H9 (cell line): ENCODE results near the gene GTPBP4. TPM values are rescaled to one million over a fixed set of nuclear protein-coding genes. Genes with fewer than 3 reads are reported as not detected.

Experiments
- DNase-seq: peaks from one replicate; pipeline ENCODE4 v3.0.0-alpha.2; 2017
- H2AFZ ChIP-seq: one replicate; pipeline ENCODE4 v1.6.1; 2013; ENCODE audit warnings: mild to moderate bottlenecking, low read length, control low read depth, moderate library complexity
- H2AK5ac ChIP-seq: 2 replicates; pipeline ENCODE4 v1.6.1; 2013; ENCODE audit warnings: low read length, control low read depth, mixed read lengths; ENCODE audit not compliant: insufficient read length
- H2BK120ac ChIP-seq: one replicate; pipeline ENCODE4 v1.6.1; 2013; ENCODE audit warnings: low read depth, mild to moderate bottlenecking, low read length, control low read depth, inconsistent platforms; ENCODE audit not compliant: poor library complexity, severe bottlenecking
- H2BK12ac ChIP-seq: 2 replicates; pipeline ENCODE4 v1.6.1; 2013; ENCODE audit warnings: low read length, control low read depth, mixed read lengths, low read depth; ENCODE audit not compliant: insufficient read length
- H2BK15ac ChIP-seq: 2 replicates; pipeline ENCODE4 v1.6.1; 2013; ENCODE audit warnings: low read depth, low read length, control low read depth
- H2BK20ac ChIP-seq: one replicate; pipeline ENCODE4 v1.6.1; 2013; ENCODE audit warnings: low read depth, mild to moderate bottlenecking, low read length, control low read depth, inconsistent platforms; ENCODE audit not compliant: poor library complexity, severe bottlenecking
- H2BK5ac ChIP-seq: 2 replicates; pipeline ENCODE4 v1.6.1; 2013; ENCODE audit warnings: low read length, control low read depth, mixed read lengths; ENCODE audit not compliant: insufficient read length
- H3K14ac ChIP-seq: 2 replicates; pipeline ENCODE4 v1.6.1; 2013; ENCODE audit warnings: low read length, control low read depth; ENCODE audit not compliant: insufficient read depth
- H3K18ac ChIP-seq: 2 replicates; pipeline ENCODE4 v1.6.1; 2013; ENCODE audit warnings: low read depth, mild to moderate bottlenecking, mixed read lengths, low read length, control low read depth; ENCODE audit not compliant: insufficient read length
- H3K23ac ChIP-seq: 2 replicates; pipeline ENCODE4 v1.6.1; 2013; ENCODE audit warnings: low read length, control low read depth, mixed read lengths, low read depth; ENCODE audit not compliant: insufficient read length
- H3K23me2 ChIP-seq: 2 replicates; pipeline ENCODE4 v1.6.1; 2013; ENCODE audit warnings: low read depth, mild to moderate bottlenecking, mixed read lengths, low read length, control low read depth; ENCODE audit not compliant: insufficient read length, poor library complexity, severe bottlenecking
- H3K27ac ChIP-seq: 2 replicates; pipeline ENCODE4 v1.5.1; 2013; ENCODE audit warnings: low read length, control low read depth, mixed read lengths, low read depth; ENCODE audit not compliant: insufficient read length
- H3K27me3 ChIP-seq: 2 replicates; pipeline ENCODE4 v1.6.1; 2013; ENCODE audit warnings: low read length, control low read depth, inconsistent platforms; ENCODE audit not compliant: insufficient read depth
- H3K4ac ChIP-seq: 2 replicates; pipeline ENCODE4 v1.6.1; 2013; ENCODE audit warnings: low read depth, mild to moderate bottlenecking, control low read depth, inconsistent platforms, low read length, moderate library complexity
- H3K4me1 ChIP-seq: 2 replicates; pipeline ENCODE4 v1.6.1; 2013; ENCODE audit warnings: low read length, control low read depth, inconsistent platforms; ENCODE audit not compliant: insufficient read depth
- H3K4me2 ChIP-seq: 2 replicates; pipeline ENCODE4 v1.6.1; 2013; ENCODE audit warnings: low read length, control low read depth, mixed read lengths; ENCODE audit not compliant: insufficient read length, insufficient read depth
- H3K56ac ChIP-seq: 2 replicates; pipeline ENCODE4 v1.6.1; 2013; ENCODE audit warnings: low read depth, mild to moderate bottlenecking, mixed read lengths, low read length, control low read depth; ENCODE audit not compliant: insufficient read length
- H3K79me1 ChIP-seq: 2 replicates; pipeline ENCODE4 v1.6.1; 2013; ENCODE audit warnings: low read depth, mild to moderate bottlenecking, moderate library complexity, low read length, control low read depth, inconsistent platforms; ENCODE audit not compliant: insufficient read depth, poor library complexity, severe bottlenecking
- H3K79me2 ChIP-seq: 2 replicates; pipeline ENCODE4 v1.6.1; 2013; ENCODE audit warnings: low read length, control low read depth, inconsistent platforms; ENCODE audit not compliant: insufficient read depth
- H3K9ac ChIP-seq: 2 replicates; pipeline ENCODE4 v1.6.1; 2013; ENCODE audit warnings: low read length, control low read depth, mixed read lengths; ENCODE audit not compliant: insufficient read length; ENCODE audit errors: extremely low read depth
- H3K9me3 ChIP-seq: one replicate; pipeline ENCODE4 v1.6.1; 2013; ENCODE audit warnings: low read depth, low read length, inconsistent platforms; ENCODE audit not compliant: control insufficient read depth
- H3T11ph ChIP-seq: one replicate; pipeline ENCODE4 v1.6.1; 2013; ENCODE audit warnings: mild to moderate bottlenecking, low read length, control low read depth, inconsistent platforms
- H4K20me1 ChIP-seq: one replicate; pipeline ENCODE4 v1.6.1; 2013; ENCODE audit not compliant: control insufficient read depth, insufficient read length, insufficient read depth
- H4K5ac ChIP-seq: 2 replicates; pipeline ENCODE4 v1.6.1; 2013; ENCODE audit warnings: low read depth, mild to moderate bottlenecking, mixed read lengths, low read length, control low read depth; ENCODE audit not compliant: insufficient read length
- H4K8ac ChIP-seq: replicated peaks from 2 replicates; pipeline ENCODE4 v1.6.1; 2013; ENCODE audit warnings: low read length, control low read depth, mixed read lengths, low read depth; ENCODE audit not compliant: insufficient read length
- H4K91ac ChIP-seq: 2 replicates; pipeline ENCODE4 v1.6.1; 2013; ENCODE audit warnings: low read depth, mild to moderate bottlenecking, moderate library complexity, mixed read lengths, low read length, control low read depth; ENCODE audit not compliant: insufficient read length
- H3K27ac Mint-ChIP-seq, 3 experiments: 2 replicates in 2 of 3; 3 replicates in 1 of 3; pipeline ENCODE4 v1.8.0; 2020 to 2021; ENCODE audit warnings: mixed read lengths in 3 of 3, mild to moderate bottlenecking in 1 of 3, moderate library complexity in 1 of 3
- H3K27me3 Mint-ChIP-seq: 2 replicates; pipeline ENCODE4 v1.8.0; 2021; ENCODE audit warnings: low read depth, mild to moderate bottlenecking, moderate library complexity, mixed read lengths
- H3K36me3 Mint-ChIP-seq, 3 experiments: 2 replicates in 2 of 3; 3 replicates in 1 of 3; pipeline ENCODE4 v1.8.0; 2020 to 2021; ENCODE audit warnings: low read depth in 3 of 3, mixed read lengths in 3 of 3; ENCODE audit not compliant: insufficient read depth in 1 of 3
- H3K4me1 Mint-ChIP-seq, 2 experiments: 2 replicates each; pipeline ENCODE4 v1.8.0; 2020; ENCODE audit warnings: mixed read lengths in 2 of 2
- H3K4me3 Mint-ChIP-seq, 2 experiments: 2 replicates in 1 of 2; 3 replicates in 1 of 2; pipeline ENCODE4 v1.8.0; 2020 to 2021; ENCODE audit warnings: mild to moderate bottlenecking in 2 of 2, mixed read lengths in 2 of 2, moderate library complexity in 1 of 2
- H3K9me3 Mint-ChIP-seq, 2 experiments: 2 replicates in 1 of 2; 3 replicates in 1 of 2; pipeline ENCODE4 v1.8.0; 2020; ENCODE audit warnings: mild to moderate bottlenecking in 2 of 2, mixed read lengths in 2 of 2, moderate library complexity in 1 of 2
- total RNA-seq: library from RNA; stranded (reverse); gene quantifications from 2 replicates; pipeline ENCODE4 v1.2.1, GENCODE V29; 2021
- TF ChIP-seq, protein P1 (sequence below): fragments of 200-600 bp; sonication (generic); conservative IDR thresholded peaks from 3 replicates; pipeline ENCODE4 v1.8.0; 2021; ENCODE audit warnings: antibody characterized with exemption, mild to moderate bottlenecking

The GTPBP4 gene
- total RNA-seq, 1 experiment from 2014 or later, result 134 TPM

DNA sequence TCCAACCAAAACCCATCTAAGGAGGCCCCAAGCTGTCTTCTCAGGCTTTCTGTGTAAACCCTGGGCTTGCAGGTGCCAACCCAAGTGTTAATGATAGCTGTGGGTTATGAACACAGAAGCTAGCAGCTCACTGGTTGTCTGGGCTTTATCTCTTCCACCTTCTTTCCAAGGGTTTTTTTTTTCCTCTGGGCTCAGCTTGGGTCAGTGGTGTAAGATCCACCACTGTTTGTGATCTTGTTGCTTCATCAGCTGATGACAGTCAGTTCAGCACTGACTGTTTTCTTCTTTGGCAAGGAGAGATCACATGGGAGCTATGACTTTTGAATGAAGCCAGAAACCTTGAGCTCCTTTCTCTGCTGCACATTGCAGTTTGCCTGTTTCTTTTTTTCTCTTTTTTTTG is 4.6 kb downstream of the GTPBP4 start:
- Histone ChIP-seq H3K79me1 (peaks cover 22% of the 10 kb centered on the region), H2BK15ac (no peak overlapping the region), H4K8ac (no peak overlapping the region), H2BK5ac (no peak overlapping the region), H4K20me1 (peaks cover 2% of the 10 kb centered on the region), H3K27ac (no peak overlapping the region), H3K18ac (no peak overlapping the region), H3K27me3 (no peaks in the 10 kb centered on the region), H3K9ac (no peak overlapping the region), H3K14ac (no peak overlapping the region), H3K79me2 (peaks cover 30% of the 10 kb centered on the region; the same call in 1 of the 2 replicates), H2BK12ac (no peak overlapping the region), H3T11ph (no peak overlapping the region), H3K4me1 (no peaks in the 10 kb centered on the region; the same call in 1 of the 2 replicates), H3K4ac (no peak overlapping the region), H4K91ac (no peak overlapping the region), H3K4me2 (no peak overlapping the region), H3K23ac (no peak overlapping the region), H2AFZ (no peak overlapping the region), H4K5ac (no peak overlapping the region), H2BK120ac (no peak overlapping the region), H2AK5ac (no peak overlapping the region), H3K9me3 (no peaks in the 10 kb centered on the region), H3K56ac (no peak overlapping the region), H3K23me2 (peaks cover 6% of the 10 kb centered on the region), H2BK20ac (no peak overlapping the region)
- H3K4me3 Mint-ChIP-seq, result no peak overlapping the region; a peak in 1 of 5 replicates
- H3K27ac Mint-ChIP-seq, result no peak overlapping the region
- DNase-seq, result no peak
- peaks cover 8 to 14% of the 10 kb centered on the region in 2 experiments for H3K4me1 Mint-ChIP-seq
- peaks cover 67 to 82% (median 78%) of the 10 kb centered on the region in 3 experiments for H3K36me3 Mint-ChIP-seq
- no peaks in the 10 kb centered on the region for H3K27me3 Mint-ChIP-seq
- H3K9me3 Mint-ChIP-seq, result no peaks in the 10 kb centered on the region
- TF ChIP-seq, protein P1, sequence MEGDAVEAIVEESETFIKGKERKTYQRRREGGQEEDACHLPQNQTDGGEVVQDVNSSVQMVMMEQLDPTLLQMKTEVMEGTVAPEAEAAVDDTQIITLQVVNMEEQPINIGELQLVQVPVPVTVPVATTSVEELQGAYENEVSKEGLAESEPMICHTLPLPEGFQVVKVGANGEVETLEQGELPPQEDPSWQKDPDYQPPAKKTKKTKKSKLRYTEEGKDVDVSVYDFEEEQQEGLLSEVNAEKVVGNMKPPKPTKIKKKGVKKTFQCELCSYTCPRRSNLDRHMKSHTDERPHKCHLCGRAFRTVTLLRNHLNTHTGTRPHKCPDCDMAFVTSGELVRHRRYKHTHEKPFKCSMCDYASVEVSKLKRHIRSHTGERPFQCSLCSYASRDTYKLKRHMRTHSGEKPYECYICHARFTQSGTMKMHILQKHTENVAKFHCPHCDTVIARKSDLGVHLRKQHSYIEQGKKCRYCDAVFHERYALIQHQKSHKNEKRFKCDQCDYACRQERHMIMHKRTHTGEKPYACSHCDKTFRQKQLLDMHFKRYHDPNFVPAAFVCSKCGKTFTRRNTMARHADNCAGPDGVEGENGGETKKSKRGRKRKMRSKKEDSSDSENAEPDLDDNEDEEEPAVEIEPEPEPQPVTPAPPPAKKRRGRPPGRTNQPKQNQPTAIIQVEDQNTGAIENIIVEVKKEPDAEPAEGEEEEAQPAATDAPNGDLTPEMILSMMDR, result no peak
